G401 (cell line): ENCODE measurements around the gene EP400. TPM values are rescaled to one million over a fixed set of nuclear protein-coding genes. Genes with fewer than 3 reads are reported as not detected.
"Not testable (repeated sequence)": the region's sequence is repeated elsewhere in the genome, so short reads cannot be mapped to it uniquely, and the experiment has no call there.

Experiments
- DNase-seq: peaks from one replicate; pipeline ENCODE4 v3.0.0-alpha.2; 2015; ENCODE audit warnings: low spot score
- in situ Hi-C: cut with HindIII; loops from 2 replicates; pipeline ENCODE4 v1.10.0; 2016; ENCODE audit warnings: low sequenced_read_pairs, mixed read lengths
- total RNA-seq: library from RNA; depleted of rRNA; stranded (reverse); fragments of >200 nt; shearing (Covaris generic); gene quantifications from 2 replicates; pipeline ENCODE4 v1.2.3, GENCODE V29; 2014

The EP400 gene
- total RNA-seq, 1 experiment from 2014 or later, result 5.5 TPM

- in situ Hi-C loops, result no loop called here
Observed at GRCh38 chr12:131944601-131945251, 5.0 kb upstream of the EP400 start.

DNA sequence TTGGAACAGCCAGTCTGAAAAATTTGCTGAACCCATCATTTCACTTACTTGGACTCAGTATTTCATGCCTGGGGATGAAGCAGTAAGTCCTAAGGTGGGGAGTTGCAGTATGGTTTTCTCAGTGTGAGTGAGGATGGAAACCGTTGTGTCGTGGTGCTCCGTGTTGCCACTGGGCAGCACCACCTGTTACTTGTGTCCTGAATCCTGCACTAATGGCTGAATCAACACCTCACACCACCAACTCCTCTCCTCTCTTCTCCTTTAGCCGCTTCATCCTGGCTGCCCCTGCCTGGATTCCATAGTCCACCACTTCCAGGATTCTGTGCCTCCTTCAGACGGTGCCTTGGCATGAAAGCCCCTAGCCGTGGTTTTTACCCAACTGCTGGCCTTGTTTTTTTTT, 3.0 kb upstream of the EP400 start:
- no peak for DNase-seq
- in situ Hi-C loops, result no loop called here

More at GRCh38 chr12:131944601-131945251, 5.0 kb upstream of the EP400 start:
- DNase-seq, result no peak

- in situ Hi-C loops, result no loop called here
- DNase-seq, result no peak
Observed at GRCh38 chr12:131947482-131948027, 2.2 kb upstream of the EP400 start.

DNA sequence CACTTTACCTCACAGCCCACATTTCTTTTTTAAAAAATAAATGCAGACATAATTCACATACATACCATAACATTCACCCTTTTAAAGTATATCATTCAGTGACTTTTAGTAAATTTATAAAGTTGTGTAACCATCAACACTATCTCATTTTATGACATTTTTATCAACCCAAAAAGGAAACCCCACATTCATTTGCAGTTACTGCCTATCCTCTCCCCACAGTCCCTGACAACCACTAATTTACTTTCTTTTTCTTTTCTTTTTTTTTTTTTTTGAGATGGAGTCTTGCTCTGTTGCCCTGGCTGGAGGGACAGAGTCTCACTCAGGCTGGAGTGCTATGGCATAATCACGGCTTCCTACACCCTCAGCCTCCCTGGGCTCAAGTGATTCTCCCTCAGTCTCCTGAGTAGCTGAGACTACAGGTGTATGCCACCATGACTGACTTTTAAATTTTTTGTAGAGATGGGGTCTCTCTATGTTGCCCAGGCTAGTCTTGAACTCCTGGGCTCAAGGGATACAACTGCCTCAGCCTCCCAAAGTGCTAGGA, 1.5 kb upstream of the EP400 start:
- in situ Hi-C loops, result no loop called here
- no peak for DNase-seq

GRCh38 chr12:131948713-131949430, 870 bp upstream of the EP400 start:
- in situ Hi-C loops, DNase-seq: not testable (repeated sequence)

DNA sequence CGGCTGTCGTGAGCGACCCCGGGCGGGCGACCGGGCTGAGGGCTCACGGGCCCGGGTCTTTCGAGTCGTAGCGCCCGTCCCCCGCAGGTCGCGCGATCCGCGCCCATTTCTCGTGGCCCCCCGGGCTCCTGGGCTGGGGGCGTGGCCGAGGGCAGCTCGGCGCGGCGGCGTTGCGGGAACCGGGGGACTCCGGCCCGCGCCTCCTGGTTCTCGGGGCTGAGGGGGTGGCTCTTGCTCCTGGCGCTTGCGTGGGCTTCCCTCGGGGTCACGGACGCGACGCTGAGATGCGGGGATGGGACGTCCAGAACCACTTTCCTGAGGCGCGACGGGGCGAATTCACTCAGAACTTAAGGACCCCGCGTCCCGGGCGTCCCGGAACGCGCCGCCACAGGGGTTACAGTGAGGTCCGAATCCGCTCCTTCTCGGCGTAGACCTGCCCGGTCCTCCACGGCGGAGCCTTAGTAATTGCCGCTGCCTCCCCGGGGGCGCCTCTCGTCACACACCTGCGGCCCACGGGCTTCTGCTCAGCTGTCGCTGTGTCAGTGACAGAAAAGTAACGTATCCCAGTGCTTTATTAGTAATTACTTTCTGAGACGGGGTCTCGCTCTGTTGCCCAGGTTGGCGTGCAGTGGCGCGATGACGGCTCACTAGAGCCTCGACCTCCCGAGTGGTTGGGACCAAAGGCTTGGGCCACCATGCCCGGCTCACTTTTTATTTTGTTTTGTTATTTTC, 606 bp downstream of the EP400 start:
- DNase-seq, result no peak
- in situ Hi-C loops, result no loop called here

DNA sequence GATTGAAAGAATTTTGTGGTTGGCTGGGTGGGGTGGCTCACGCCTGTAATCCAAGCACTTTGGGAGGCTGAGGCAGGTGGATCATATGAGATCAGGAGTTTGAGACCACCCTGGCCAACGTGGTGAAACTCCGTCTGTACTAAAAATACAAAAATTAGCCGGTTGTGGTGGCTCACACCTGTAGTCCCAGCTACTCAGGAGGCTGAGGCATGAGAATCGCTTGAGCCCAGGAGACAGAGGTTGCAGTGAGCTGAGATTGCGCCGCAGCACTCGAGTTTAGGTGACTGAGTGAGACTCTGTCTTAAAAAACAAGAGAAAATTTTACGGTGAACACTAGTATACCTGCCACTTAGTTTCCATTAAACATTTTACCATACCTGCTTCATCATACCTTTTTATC, 4.1 kb downstream of the EP400 start:
- in situ Hi-C loops, DNase-seq: not testable (repeated sequence)

- in situ Hi-C loops, DNase-seq: not testable (repeated sequence)
Observed at GRCh38 chr12:131954460-131954859, 4.7 kb downstream of the EP400 start.

- in situ Hi-C loops, result no loop called here
Observed at GRCh38 chr12:131959116-131959515, 9.4 kb downstream of the EP400 start.

DNA sequence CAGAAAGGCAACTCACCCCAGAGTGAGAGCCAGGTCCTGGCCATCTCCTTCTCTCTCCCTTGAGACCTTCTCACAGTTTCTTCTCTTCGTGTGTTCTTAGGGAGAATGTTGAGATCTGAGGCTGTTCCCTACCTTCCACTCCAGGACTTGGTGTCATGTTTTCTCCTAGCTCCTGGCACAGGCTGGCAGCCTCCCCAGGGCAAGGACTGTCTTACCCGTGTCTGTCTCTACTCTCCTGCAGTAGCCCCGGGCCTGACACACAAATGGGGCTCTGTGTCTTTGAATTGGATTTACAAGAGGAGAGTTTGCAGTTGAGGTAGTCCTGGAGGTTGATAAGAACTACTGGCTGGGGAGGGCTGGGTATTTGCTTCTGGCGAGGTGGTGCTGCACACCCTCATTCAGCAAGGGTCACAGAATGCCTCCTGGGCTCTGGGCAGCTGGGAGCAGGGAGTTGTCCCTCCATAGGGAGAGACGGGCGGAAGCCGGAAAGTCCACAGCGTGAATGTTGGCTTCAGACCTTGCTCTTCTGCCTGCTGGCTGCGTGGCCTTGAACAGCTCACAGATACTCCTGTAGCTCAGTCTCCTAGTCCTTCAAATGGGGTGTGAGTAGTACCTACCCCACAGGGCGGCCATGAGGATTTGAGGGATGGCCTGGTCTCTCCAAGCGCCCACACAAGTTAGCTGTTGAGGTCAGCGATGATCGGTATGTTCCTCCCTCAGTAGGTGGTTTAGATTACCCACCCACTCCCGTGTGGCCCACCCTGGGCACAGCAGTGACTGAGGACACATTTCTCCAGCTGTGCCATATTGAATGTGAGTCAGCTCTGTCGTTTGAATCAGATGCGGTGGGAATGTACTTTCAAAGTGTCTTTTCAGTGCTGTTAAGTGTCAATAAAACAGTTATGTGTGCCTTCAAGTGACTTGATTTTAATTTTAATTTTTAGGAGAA, 10.2 kb downstream of the EP400 start:
- in situ Hi-C loops, result no loop called here
- DNase-seq, result no peak

More at GRCh38 chr12:131959116-131959515, 9.4 kb downstream of the EP400 start:
- peak; percentile 37 for DNase-seq

DNA sequence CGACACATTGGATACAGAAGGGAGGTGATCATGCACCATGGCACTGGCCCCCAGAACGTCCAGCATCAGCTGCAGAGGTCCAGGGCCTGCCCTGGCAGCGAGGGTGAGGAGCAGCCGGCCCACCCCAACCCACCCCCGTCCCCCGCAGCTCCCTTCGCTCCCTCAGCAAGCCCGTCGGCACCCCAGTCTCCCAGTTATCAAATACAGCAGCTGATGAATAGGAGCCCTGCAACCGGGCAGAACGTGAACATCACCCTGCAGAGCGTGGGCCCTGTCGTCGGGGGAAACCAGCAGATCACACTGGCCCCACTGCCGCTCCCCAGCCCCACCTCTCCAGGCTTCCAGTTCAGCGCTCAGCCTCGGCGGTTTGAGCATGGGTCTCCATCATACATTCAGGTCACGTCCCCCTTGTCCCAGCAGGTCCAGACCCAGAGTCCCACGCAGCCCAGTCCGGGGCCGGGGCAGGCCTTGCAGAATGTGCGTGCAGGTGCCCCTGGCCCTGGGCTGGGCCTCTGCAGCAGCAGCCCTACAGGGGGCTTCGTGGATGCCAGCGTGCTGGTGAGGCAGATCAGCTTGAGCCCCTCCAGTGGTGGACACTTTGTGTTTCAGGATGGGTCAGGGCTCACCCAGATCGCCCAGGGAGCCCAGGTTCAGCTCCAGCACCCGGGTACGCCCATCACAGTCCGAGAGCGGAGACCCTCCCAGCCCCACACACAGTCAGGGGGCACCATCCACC, 11.0 kb downstream of the EP400 start:
- DNase-seq, in situ Hi-C loops: not testable (repeated sequence)

- DNase-seq, in situ Hi-C loops: not testable (repeated sequence)
Observed at GRCh38 chr12:131961328-131961727, 11.6 kb downstream of the EP400 start.

GRCh38 chr12:131962069-131962468, 12.3 kb downstream of the EP400 start:
- no peak for DNase-seq
- in situ Hi-C loops, result no loop called here

- DNase-seq, result peak; percentile 65
- in situ Hi-C loops, result no loop called here
Observed at GRCh38 chr12:131963381-131963780, 13.6 kb downstream of the EP400 start.

GRCh38 chr12:131965073-131965472, 15.3 kb downstream of the EP400 start:
- in situ Hi-C loops, result no loop called here
- no peak for DNase-seq

GRCh38 chr12:131971226-131971625, 21.5 kb downstream of the EP400 start:
- no peak for DNase-seq
- in situ Hi-C loops, result no loop called here

DNA sequence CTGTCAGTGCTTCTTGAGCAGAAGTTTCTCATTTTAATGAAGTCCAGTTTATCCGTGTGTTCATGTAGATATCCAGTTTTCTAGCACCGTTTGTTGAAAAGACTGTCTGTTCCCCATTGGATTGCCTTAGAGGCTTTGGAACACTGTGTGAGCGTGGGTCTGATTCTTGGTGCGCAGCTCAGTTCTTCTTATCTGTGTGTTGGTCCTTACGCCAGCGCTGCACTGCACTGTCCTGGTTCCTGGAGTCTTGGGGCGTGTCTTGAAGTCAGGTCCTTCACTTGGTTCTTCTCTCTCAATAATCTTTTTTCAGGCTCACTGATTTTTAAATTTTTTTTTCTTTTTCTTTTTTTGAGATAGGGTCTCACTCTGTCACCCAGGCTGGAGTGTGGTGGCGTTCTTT, 25.5 kb downstream of the EP400 start:
- no peak for DNase-seq
- in situ Hi-C loops, result no loop called here

- in situ Hi-C loops, result no loop called here
Observed at GRCh38 chr12:131979606-131980005, 29.9 kb downstream of the EP400 start.

More at GRCh38 chr12:131979606-131980005, 29.9 kb downstream of the EP400 start:
- DNase-seq, result no peak
